GM12865 (cell line): ENCODE data around the gene OR51A4.
"Not testable (repeated sequence)": the region's sequence is repeated elsewhere in the genome, so short reads cannot be mapped to it uniquely, and the experiment has no call there.

Source experiments
- DNase-seq: peaks from one replicate; pipeline ENCODE4 v3.0.0; 2010; ENCODE audit warnings: low read depth
- H3K4me3 ChIP-seq: 2 replicates; pipeline ENCODE4 v1.5.1; 2011; ENCODE audit warnings: mild to moderate bottlenecking, low read depth, low read length, control low read depth
- CTCF ChIP-seq: IDR thresholded peaks from 2 replicates; pipeline ENCODE4 v1.5.1; 2011; ENCODE audit warnings: low read length, control low read depth, low read depth, inconsistent platforms; ENCODE audit not compliant: insufficient read depth; ENCODE audit errors: missing control alignments

The OR51A4 gene

GRCh38 chr11:4962816-4963215, 15.4 kb upstream of the OR51A4 start:
- TF ChIP-seq CTCF: no peak
- no peak overlapping the region for H3K4me3 ChIP-seq
- DNase-seq: no peak

- TF ChIP-seq CTCF: no peak
- no peak overlapping the region for H3K4me3 ChIP-seq
- DNase-seq: no peak
Measured at GRCh38 chr11:4960877-4961276, 13.5 kb upstream of the OR51A4 start.

GRCh38 chr11:4957396-4957795, 10.0 kb upstream of the OR51A4 start:
- no peak for DNase-seq
- TF ChIP-seq CTCF: no peak
- no peak overlapping the region for H3K4me3 ChIP-seq

GRCh38 chr11:4955613-4956012, 8.2 kb upstream of the OR51A4 start, which contains the start of gene OR51A2:
Gene OR51A2, minus strand, starts transcription at chr11:4955713. Its CDS starts 0 bp downstream, at chr11:4955713.
- H3K4me3 ChIP-seq, DNase-seq: not testable (repeated sequence)

GRCh38 chr11:4936745-4937144, 10.7 kb downstream of the OR51A4 start:
- no peak for TF ChIP-seq CTCF
- no peak for DNase-seq
- H3K4me3 ChIP-seq: no peak overlapping the region

- DNase-seq: no peak
- no peak overlapping the region for H3K4me3 ChIP-seq
- TF ChIP-seq CTCF: no peak
Measured at GRCh38 chr11:4932751-4933150, 14.7 kb downstream of the OR51A4 start.

GRCh38 chr11:4926608-4927007, 20.8 kb downstream of the OR51A4 start:
- no peak overlapping the region for H3K4me3 ChIP-seq
- no peak for TF ChIP-seq CTCF
- no peak for DNase-seq

- no peak for DNase-seq
- TF ChIP-seq CTCF: no peak
- H3K4me3 ChIP-seq: no peak within 1 kb of the TSS
Measured at GRCh38 chr11:4924239-4924638, 23.2 kb downstream of the OR51A4 start, which contains the start of gene OR51G1. Gene OR51G1, minus strand, starts transcription at chr11:4924339. Its CDS starts 0 bp downstream, at chr11:4924339.
